ENCODE data around the gene FOXA2. TPM values are rescaled to one million over a fixed set of nuclear protein-coding genes. Genes with fewer than 3 reads are reported as not detected.

The FOXA2 gene
- total and polyA plus RNA-seq, 2 of the 13 experiments (the other 11 are each of a cell fraction or from before 2014, with no cell fraction given): 8.8 to 12.2 TPM

GRCh38 chr20:22584922-22585785 lies 782 bp upstream of the FOXA2 start (continued):
- TF ChIP-seq HMGXB3 (CRISPR knock-in tag; IDR thresholded peaks at IDR 0.05; ENCODE audit: borderline replicate concordance): peak; percentile 88; the same call in 1 of the 2 replicates
- peak; percentile 41 for TF ChIP-seq POLR2G (IDR thresholded peaks at IDR 0.05; ENCODE audit: low read depth, low read length)
- TF ChIP-seq ZNF816 (CRISPR knock-in tag; IDR thresholded peaks at IDR 0.05; ENCODE audit: borderline replicate concordance): peak; percentile 61; the same call in 1 of the 2 replicates
- peak; percentile 83; the same call in 1 of the 2 replicates for TF ChIP-seq KDM1A (CRISPR knock-in tag; IDR thresholded peaks at IDR 0.05)
- peak; percentile 54 for TF ChIP-seq STAG1 (CRISPR knock-in tag; IDR thresholded peaks at IDR 0.05)
- TF ChIP-seq ARNT (IDR thresholded peaks at IDR 0.05): no peak
- peak; percentile 55; the same call in 1 of the 2 replicates for TF ChIP-seq ZNF12 (CRISPR knock-in tag; IDR thresholded peaks at IDR 0.05)
- no peak for TF ChIP-seq PAWR (CRISPR knock-in tag; IDR thresholded peaks at IDR 0.05; ENCODE audit: borderline replicate concordance)
- peak; percentile 99 for TF ChIP-seq ZNF777 (CRISPR knock-in tag; IDR thresholded peaks at IDR 0.05)
- TF ChIP-seq HOXA9 (CRISPR knock-in tag; IDR thresholded peaks at IDR 0.05; ENCODE audit: borderline replicate concordance): no peak
- no peak for TF ChIP-seq NCOA1 (CRISPR knock-in tag; IDR thresholded peaks at IDR 0.05)
- no peak for TF ChIP-seq HMGA1 (CRISPR knock-in tag; conservative IDR thresholded peaks at IDR 0.05)
- no peak for TF ChIP-seq RELA (CRISPR knock-in tag; IDR thresholded peaks at IDR 0.05)
- peak; percentile 93 for TF ChIP-seq ZNF501 (CRISPR knock-in tag; IDR thresholded peaks at IDR 0.05)
- no peak for TF ChIP-seq SNAPC2 (CRISPR knock-in tag; IDR thresholded peaks at IDR 0.05)
- TF ChIP-seq ELF3 (CRISPR knock-in tag; IDR thresholded peaks at IDR 0.05): peak; percentile 71
- TF ChIP-seq ZNF687 (CRISPR knock-in tag; IDR thresholded peaks at IDR 0.05): peak; percentile 80
- TF ChIP-seq PHF20 (CRISPR knock-in tag; IDR thresholded peaks at IDR 0.05): no peak
- no peak for TF ChIP-seq ZNF841 (CRISPR knock-in tag; IDR thresholded peaks at IDR 0.05; ENCODE audit: borderline replicate concordance)
- TF ChIP-seq ZNF570 (CRISPR knock-in tag; IDR thresholded peaks at IDR 0.05; ENCODE audit: borderline replicate concordance): no peak
- no peak; the same call in 1 of the 2 replicates for TF ChIP-seq ZSCAN5A (CRISPR knock-in tag; IDR thresholded peaks at IDR 0.05; ENCODE audit: borderline replicate concordance)
